ENCODE data around the gene HECW1. TPM values are rescaled to one million over a fixed set of nuclear protein-coding genes. Genes with fewer than 3 reads are reported as not detected.

Gene HECW1
- total RNA-seq, 1 experiment from 2014 or later = 0.77 TPM

DNA sequence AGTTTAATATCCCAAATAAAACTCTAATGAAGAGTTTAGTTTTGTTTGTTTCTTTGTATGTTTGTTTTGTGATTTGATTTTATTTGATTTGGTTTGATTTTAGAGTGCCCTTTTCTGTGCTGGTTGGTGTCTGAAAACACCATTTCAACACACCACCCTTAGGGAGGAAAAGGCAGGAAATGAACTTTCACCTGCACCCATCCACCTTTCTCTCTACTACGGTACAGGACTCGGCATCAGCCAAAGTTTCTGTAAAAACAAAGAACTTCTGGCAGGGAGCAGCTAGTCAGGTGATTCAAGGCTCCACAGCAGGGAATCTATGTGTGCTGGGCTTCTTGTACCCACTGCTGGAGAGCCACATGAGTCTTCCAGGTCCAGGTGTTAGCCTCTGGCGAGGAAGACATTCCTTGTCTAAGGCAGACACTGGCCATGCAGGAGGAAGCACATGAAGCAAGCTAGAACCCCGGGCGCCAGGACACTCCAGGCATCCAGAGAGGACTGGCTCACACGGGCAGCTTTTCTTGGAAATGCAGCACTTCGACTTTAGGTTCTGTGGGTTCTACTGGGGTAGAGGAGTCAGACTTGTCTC is 448.4 kb downstream of the HECW1 start:
- intact Hi-C loops (cut with micrococcal nuclease; ENCODE audit: unreplicated experiment) = no loop called here
- ATAC-seq = no peak

GRCh38 chr7:43562383-43562782 is 449.9 kb downstream of the HECW1 start:
- no peak overlapping the region for H3K27ac ChIP-seq (ENCODE audit: low read length)
- no peaks in the 10 kb centered on the region for H3K9me3 ChIP-seq (ENCODE audit: control insufficient read depth, insufficient read depth, low read depth, low read length)
- TF ChIP-seq SIN3A (IDR thresholded peaks at IDR 0.05; ENCODE audit: borderline replicate concordance, insufficient read depth, low read depth, low read length) (no peak), REST (IDR thresholded peaks at IDR 0.05; ENCODE audit: insufficient read depth in 1 of 2, low read depth in 2 of 2, low read length in 1 of 2) (no peak), TCF7L2 (IDR thresholded peaks at IDR 0.05; ENCODE audit: low read depth, low read length) (no peak)
- ChIA-PET CTCF (no interaction called here), POLR2A (no interaction called here)
- no peaks in the 10 kb centered on the region for H3K4me1 ChIP-seq (ENCODE audit: control insufficient read depth, insufficient read depth, low read length)
- no peaks in the 10 kb centered on the region for H3K36me3 ChIP-seq (ENCODE audit: control insufficient read depth, insufficient read depth, low read length)
- in situ Hi-C loops (cut with HindIII; ENCODE audit: low pct_unique_long_range_greater_than_20kb, low sequenced_read_pairs) (no loop called here), intact Hi-C loops (cut with micrococcal nuclease; ENCODE audit: unreplicated experiment) (no loop called here)
- H3K4me3 ChIP-seq (ENCODE audit: low read depth in 2 of 2, low read length in 2 of 2) = no peak overlapping the region
- H3K27me3 ChIP-seq (ENCODE audit: control insufficient read depth, insufficient read depth, low read length) = peaks cover 33% of the 10 kb centered on the region
- DNase-seq (ENCODE audit: low read depth, low spot score) (no peak), ATAC-seq (no peak)
- BruUV-seq (replicated peaks) = no TSS peak

More for the DNA sequence above, 448.4 kb downstream of the HECW1 start:
- POLR2A ChIA-PET = no interaction called here
- in situ Hi-C loops (cut with HindIII; ENCODE audit: low pct_unique_long_range_greater_than_20kb, low sequenced_read_pairs) = no loop called here
- Histone ChIP-seq H3K27me3 (ENCODE audit: control insufficient read depth, insufficient read depth, low read length) (peaks cover 34% of the 10 kb centered on the region), H3K27ac (ENCODE audit: low read length) (no peak overlapping the region), H3K4me3 (ENCODE audit: low read depth in 2 of 2, low read length in 2 of 2) (no peak overlapping the region), H3K9me3 (ENCODE audit: control insufficient read depth, insufficient read depth, low read depth, low read length) (no peaks in the 10 kb centered on the region), H3K4me1 (ENCODE audit: control insufficient read depth, insufficient read depth, low read length) (no peaks in the 10 kb centered on the region), H3K36me3 (ENCODE audit: control insufficient read depth, insufficient read depth, low read length) (no peaks in the 10 kb centered on the region)
- TF ChIP-seq REST (IDR thresholded peaks at IDR 0.05; ENCODE audit: insufficient read depth in 1 of 2, low read depth in 2 of 2, low read length in 1 of 2) = no peak
- TF ChIP-seq, protein P1, sequence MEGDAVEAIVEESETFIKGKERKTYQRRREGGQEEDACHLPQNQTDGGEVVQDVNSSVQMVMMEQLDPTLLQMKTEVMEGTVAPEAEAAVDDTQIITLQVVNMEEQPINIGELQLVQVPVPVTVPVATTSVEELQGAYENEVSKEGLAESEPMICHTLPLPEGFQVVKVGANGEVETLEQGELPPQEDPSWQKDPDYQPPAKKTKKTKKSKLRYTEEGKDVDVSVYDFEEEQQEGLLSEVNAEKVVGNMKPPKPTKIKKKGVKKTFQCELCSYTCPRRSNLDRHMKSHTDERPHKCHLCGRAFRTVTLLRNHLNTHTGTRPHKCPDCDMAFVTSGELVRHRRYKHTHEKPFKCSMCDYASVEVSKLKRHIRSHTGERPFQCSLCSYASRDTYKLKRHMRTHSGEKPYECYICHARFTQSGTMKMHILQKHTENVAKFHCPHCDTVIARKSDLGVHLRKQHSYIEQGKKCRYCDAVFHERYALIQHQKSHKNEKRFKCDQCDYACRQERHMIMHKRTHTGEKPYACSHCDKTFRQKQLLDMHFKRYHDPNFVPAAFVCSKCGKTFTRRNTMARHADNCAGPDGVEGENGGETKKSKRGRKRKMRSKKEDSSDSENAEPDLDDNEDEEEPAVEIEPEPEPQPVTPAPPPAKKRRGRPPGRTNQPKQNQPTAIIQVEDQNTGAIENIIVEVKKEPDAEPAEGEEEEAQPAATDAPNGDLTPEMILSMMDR (IDR thresholded peaks at IDR 0.05) = no peak
- TF ChIP-seq SIN3A (IDR thresholded peaks at IDR 0.05; ENCODE audit: borderline replicate concordance, insufficient read depth, low read depth, low read length) = no peak
- TF ChIP-seq POLR2AphosphoS5 (IDR thresholded peaks at IDR 0.05; ENCODE audit: low read depth, low read length) = no peak
- no peak for TF ChIP-seq TCF7L2 (IDR thresholded peaks at IDR 0.05; ENCODE audit: low read depth, low read length)
- CTCF ChIA-PET = interaction anchor here (0.6 kb wide), 1 partner anchor 22 kb away, joined by 3 read pairs; the partner anchor contains the start of gene STK17A
- DNase-seq (ENCODE audit: low read depth, low spot score) = no peak
- no TSS peak for BruUV-seq (replicated peaks)
